IPS-18c (cell line): ENCODE data around the gene SAPCD1.

Experiments used
- H3K4me3 ChIP-seq: 2 replicates; pipeline ENCODE4 v1.7.0; 2013; ENCODE audit warnings: low read depth, mild to moderate bottlenecking, low read length, moderate library complexity; ENCODE audit not compliant: insufficient read depth
- H3K9me3 ChIP-seq: one replicate; pipeline ENCODE4 v1.6.1; 2013; ENCODE audit warnings: mild to moderate bottlenecking, low read length, moderate library complexity; ENCODE audit not compliant: control insufficient read depth, insufficient read depth

The SAPCD1 gene

DNA sequence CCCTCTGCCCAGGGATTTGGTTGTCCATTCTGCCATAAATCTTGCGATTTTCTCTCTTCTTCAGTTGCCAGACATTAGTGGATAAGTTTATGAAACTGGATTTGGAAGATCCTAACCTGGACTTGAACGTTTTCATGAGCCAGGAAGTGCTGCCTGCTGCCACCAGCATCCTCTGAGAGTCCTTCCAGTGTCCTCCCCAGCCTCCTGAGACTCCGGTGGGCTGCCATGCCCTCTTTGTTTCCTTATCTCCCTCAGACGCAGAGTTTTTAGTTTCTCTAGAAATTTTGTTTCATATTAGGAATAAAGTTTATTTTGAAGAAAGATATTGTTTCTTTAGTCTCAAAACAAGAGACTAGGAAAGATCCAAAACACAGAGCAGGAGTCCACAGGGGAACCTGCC, at the start of gene SAPCD1:
TSS of gene SAPCD1 (plus strand) at position 301 of the 400 bp plus-strand sequence. CDS start 399 bp downstream, outside the sequence.
- Histone ChIP-seq H3K4me3 (no peak within 1 kb of the TSS), H3K9me3 (no peaks in the 10 kb centered on the region)

DNA sequence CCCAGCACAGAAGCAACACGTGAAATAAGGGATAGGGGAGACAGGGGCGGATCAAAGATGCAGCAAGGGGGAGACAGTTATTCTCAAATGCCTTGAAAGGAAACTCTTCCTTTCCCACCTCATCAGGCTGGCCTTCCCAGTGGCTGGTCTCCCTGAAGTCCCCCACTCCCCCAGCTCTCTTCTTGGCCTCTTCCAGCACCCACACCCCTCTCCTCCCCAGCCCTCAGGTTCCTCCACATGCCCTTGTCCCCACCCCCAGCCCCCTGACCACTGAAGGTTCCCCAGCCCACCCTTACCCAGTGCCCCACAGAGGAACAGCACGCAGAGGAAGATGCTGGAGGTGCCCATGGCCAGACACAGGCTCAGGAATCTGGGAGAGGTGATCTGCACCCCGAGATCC, 49.0 kb upstream of the SAPCD1 start:
- Histone ChIP-seq H3K4me3 (no peak overlapping the region), H3K9me3 (no peaks in the 10 kb centered on the region)

DNA sequence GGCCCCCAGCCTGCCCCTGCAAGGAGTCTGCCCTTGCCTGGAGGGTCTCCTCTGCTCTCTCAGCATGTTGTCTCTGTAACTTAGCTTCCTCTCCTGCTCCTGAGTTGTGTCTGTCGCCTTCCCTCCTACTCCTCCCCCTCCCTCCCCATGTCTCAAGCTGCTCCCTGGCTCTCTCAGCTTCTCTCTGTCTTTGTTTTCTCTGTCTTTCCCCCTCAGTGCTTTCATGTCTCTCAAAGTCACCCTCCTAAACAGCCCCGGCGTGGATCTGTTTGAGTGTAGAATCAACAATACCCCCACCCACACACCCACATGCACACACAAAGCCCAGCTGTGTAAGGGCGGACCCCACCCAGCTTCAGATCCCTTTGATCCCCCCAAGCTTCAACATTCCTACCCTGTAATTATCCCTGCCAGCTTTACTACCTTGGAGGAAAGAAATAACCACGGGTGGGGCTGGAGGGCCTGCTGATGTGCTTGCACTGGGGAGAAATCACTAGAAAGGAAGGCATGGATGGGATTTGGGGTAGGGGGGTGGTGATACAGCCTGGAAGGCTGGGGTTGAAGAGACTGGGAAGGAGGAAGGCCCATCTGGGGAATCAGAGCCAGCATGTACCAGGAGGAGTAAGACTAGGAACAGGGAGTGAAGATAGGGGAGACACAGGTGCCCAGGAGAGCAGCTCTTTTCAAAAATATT, 48.3 kb upstream of the SAPCD1 start:
- Histone ChIP-seq H3K4me3 (no peak overlapping the region), H3K9me3 (no peaks in the 10 kb centered on the region)

DNA sequence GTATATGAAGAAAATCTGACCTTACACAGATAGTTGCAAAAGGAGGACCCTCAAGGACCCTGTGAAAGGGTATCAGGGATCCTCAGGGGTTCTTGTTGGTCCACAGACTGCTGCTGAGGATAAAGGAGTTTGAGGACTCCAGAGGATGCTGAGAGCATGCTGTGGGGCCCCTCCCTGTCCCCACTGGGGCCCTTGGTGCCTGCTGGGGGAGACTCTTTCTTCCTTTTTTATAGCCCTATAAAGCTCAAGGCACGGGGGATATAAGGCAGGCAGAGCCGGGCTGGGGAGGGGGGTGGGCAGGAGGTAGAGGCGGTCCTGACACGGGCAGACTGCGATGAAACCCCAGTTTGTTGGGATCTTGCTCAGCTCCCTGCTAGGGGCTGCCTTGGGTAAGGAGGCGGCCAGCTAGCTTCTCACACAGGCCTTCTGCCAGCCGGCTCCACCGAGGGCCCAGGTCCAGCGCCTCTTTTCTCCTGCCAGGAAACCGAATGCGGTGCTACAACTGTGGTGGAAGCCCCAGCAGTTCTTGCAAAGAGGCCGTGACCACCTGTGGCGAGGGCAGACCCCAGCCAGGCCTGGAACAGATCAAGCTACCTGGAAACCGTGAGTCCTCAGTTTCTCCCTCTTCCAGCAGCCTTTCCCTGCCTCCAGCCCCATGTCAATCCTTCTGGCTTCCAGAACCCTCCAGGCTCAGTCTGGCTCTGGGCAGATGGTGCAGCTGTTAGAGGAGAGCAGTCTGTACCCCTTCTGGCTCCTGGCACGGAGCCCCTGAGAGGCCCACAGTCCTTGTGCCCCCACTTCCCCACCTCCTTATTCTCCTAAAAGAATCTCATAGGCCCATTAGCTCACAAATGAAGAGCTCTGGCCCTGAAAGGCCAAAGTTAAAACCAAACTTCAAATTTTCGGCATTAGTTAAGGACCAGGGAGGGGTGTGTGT, 47.2 kb upstream of the SAPCD1 start, which contains the start of gene LY6G6D:
TSS of gene LY6G6D (plus strand) at position 327 of the 937 bp plus-strand sequence. CDS start at position 335, 8 bp downstream.
- H3K9me3 ChIP-seq: no peaks in the 10 kb centered on the region

DNA sequence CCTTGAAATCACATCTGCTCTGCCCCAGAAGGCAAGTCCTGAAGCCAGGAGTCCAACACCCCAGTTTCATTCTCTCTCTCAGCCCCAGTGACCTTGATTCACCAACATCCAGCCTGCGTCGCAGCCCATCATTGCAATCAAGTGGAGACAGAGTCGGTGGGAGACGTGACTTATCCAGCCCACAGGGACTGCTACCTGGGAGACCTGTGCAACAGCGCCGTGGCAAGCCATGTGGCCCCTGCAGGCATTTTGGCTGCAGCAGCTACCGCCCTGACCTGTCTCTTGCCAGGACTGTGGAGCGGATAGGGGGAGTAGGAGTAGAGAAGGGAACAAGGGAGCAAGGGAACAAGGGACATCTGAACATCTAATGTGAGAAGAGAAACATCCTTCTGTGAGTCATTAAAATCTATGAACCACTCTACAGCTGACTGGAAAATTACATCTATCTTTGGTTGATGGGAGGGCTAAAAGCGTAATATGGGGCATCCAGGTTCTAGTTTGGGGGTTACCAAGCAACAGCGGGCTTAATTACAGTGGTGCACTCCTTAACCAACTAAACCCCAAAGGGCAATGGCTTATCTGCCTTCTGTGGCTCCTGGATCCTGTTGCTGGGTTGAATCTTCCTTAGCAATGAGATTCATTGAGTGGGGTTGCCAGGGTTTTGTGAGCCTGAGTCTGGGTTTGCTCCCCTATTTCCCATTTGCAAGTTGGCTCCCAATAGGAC, 44.8 kb upstream of the SAPCD1 start:
- Histone ChIP-seq H3K9me3 (no peaks in the 10 kb centered on the region), H3K4me3 (no peak overlapping the region)

More for the DNA sequence above, 47.2 kb upstream of the SAPCD1 start, which contains the start of gene LY6G6D:
- H3K4me3 ChIP-seq: no peak within 1 kb of the TSS

DNA sequence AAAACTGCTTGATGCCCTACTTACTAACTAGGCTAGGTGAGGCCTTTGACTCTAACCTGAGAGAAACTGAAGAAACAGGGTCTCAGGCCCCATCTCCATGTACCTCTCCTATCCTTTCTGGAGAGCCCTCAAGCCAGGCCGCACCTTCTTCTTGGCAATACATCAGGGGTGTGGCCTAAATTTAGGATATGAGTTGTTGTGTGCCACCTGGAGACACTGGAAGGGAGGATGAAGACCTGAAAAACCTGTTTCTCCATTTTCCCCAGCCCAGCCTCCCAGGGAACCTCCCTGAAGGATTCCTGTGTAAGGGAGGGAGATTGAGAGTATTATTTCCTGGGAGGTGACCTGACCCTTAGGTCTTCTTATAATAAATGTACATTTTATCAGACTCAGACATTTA, 44.2 kb upstream of the SAPCD1 start:
- H3K9me3 ChIP-seq: no peaks in the 10 kb centered on the region
- no peak overlapping the region for H3K4me3 ChIP-seq

DNA sequence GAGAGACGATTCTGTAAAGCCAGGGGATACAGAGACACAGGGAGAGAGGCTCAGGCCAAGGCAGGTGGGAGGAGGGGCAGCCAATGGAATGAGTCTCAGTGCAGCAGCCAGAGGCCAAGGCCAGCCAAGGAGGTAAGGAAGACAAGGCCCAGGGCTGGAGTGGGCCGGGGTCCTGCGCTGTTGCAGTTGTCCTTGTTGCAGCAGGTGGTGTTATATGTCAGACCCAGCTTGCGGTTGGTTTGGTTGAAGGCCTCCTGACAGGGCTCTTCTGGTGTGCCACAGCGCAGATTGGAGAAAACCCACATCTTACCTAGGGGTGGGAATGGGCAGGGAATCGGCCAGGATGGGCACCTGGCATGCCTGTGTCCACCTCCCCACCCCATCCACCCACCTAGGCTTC, 43.5 kb upstream of the SAPCD1 start:
- Histone ChIP-seq H3K9me3 (no peaks in the 10 kb centered on the region), H3K4me3 (no peak overlapping the region)

DNA sequence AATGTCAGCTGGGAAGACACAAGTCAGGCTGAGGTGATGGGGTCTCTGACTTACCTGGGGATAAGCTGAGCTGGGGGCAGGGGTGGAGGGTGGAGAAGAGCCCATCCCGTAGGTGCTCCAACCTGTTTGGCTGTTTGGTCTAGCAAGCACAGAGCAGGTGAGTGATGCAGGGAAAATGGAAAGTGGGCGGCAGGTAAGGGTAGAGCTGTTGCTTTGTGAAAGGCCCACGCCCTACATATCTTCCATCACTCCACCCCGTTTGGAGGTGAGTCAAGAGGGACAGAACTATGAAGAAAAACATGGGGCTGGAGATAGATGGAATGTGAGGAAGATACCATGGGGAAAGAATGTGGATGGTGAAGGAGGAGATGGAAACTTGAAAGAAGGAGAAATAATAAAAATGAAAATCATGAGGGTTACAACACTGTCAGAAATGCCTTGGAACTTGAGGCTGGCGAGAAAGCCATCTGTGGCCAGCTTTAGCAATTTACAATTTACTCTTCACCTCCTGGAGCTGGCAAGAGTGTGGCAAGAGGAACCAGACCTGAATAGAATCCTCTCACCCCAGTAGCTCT, 42.2 kb upstream of the SAPCD1 start:
- H3K4me3 ChIP-seq: no peak overlapping the region
- no peaks in the 10 kb centered on the region for H3K9me3 ChIP-seq

DNA sequence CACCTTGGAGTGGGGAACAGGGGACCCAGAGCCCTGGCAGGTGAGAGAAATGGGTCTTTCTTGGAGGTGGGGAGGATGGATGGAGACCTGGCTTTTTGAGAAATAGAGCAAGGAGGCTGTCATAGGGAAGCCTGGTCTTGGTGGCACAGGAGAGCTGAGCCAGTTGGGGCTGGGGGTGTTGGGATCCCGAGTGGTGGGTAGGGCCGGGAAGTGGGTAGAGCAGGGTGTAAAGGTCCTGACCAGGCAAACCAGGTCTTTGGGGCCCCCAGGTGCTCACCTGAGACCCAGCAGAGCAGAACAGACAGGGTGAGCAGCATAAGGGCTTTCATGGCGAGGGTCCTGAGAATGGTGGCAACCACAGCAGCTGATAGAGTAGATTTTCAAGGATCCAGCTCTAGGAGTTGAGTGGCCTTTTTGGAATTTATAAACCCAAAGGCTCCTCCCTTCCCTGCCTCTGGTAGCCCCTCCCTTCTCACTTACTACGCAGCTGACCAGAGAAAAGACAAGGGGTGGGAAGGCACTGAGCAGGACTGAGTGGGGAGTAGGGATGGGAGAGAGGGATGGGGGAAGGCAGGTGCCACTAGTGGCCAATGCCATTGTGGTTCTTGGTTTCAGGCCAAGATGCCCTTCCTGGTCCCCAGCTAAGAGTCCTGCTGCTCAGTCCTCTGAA, 41.0 kb upstream of the SAPCD1 start, which contains the start of gene LY6G6C:
TSS of gene LY6G6C (minus strand) at position 396 of the 670 bp plus-strand sequence. CDS start at position 329, 67 bp downstream.
- Histone ChIP-seq H3K9me3 (no peaks in the 10 kb centered on the region), H3K4me3 (no peak within 1 kb of the TSS)

DNA sequence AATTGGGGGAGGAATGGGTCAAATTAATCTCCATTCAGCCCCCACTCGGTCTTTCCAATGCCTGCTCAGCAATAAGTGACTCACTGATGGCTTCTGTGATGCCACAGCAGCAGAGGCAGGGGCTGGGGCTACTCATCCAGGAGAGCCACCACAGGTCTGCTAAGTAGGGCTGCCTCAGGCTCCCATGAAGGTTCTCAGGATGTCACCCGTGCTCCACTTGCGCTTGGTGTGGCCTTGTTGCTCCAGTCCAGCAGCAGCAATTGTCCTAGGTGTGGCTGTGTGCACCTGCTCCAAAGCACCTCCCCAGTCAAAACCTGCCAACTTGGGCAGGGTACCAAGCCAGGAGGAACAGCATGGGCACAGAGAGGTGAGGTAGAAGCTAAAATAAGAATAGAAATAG, 40.3 kb upstream of the SAPCD1 start:
- Histone ChIP-seq H3K9me3 (no peaks in the 10 kb centered on the region), H3K4me3 (no peak overlapping the region)

DNA sequence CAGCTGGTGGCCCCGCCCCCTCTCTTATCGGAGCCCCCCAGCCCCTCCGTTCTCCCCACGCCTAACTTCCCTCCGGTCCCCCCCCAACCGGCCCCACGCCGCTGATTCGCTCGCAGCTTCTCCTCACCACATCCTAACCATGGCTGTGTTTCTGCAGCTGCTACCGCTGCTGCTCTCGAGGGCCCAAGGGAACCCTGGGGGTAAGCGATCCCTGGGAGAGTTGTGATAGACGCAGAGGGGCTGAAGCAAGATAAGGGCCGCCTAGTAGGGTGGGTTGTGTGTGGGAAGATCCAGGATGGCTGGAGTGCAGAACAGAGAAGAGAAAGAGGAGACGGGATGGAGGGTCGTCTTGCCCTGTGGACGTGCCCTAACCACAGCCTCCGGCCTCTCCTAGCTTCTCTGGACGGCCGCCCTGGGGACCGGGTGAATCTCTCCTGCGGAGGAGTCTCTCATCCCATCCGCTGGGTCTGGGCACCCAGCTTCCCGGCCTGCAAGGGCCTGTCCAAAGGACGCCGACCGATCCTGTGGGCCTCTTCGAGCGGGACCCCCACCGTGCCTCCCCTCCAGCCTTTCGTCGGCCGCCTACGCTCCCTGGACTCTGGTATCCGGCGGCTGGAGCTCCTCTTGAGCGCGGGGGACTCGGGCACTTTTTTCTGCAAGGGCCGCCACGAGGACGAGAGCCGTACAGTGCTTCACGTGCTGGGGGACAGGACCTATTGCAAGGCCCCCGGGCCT, 39.0 kb upstream of the SAPCD1 start, which contains the start of gene MPIG6B:
TSS of gene MPIG6B (plus strand) at position 129 of the 735 bp plus-strand sequence. CDS start at position 140, 11 bp downstream.
- Histone ChIP-seq H3K4me3 (no peak within 1 kb of the TSS), H3K9me3 (no peaks in the 10 kb centered on the region)

DNA sequence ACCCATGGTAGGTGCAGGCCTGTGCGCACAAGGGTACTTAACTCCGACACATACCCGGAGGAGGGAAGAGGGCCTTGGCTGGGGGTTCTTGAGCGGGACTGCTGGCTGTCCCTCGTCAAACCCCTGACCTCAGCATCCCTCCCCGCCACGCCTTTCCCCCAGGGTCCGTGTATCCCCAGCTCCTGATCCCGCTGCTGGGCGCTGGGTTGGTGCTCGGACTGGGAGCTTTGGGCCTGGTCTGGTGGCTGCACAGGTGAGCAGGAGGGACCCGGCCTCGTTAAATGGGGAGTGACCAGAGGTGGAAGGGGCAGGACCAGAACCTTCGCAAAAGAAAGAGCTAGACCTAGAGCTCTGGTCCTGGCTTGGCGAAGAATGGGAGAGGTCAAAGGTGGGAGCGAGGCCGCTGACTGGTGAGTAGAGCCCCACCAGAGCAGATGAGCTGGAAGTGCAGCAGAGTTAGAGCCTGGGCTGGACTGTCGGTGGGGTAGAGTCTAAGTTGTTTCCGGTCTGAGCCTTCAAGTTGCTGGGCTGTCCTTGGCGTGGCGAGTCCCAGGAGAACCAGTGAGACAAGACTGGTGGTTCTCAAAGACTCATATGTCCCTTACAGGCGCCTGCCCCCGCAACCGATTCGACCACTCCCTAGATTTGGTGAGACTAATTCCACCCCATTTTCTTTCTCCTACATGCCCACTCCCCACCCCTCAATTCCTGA, 38.3 kb upstream of the SAPCD1 start:
- Histone ChIP-seq H3K9me3 (no peaks in the 10 kb centered on the region), H3K4me3 (no peak overlapping the region)

DNA sequence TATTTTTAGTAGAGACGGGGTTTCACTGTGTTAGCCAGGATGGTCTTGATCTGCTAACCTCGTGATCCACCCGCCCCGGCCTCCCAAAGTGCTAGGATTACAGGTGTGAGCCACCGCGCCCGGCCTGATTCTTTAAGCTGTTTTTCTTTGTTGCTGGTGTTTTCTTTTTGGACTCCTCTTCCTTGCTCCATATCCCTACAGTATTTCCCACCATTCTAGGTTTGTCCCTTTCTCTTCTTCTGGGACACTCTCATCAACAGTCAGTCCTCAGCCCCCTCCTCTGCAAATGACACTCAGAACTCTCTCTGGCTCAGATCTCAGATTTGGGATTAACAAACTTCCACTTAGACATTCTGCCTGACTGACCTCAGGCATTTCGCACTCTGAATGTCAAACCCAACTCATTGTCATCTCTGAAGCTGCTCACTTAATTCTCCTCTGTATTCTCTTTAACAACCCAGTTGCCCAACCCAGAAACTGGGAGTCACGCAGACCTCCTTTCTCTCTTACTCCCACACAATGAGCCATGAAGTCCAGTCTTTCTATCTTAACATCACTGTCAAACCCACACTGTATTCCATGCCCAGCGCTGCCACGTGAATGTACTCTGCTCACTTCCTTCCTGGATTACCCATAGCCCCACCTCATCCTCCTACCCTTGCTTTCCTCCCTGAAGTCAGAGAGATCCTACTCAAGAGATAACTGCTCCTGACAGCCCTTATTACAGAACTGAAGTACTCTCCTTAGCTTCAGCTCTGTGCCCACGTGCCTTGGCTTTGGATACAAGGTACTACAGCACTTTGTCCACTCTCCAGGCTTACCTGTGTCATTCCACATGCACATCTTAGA, 36.7 kb upstream of the SAPCD1 start:
- Histone ChIP-seq H3K9me3 (no peaks in the 10 kb centered on the region), H3K4me3 (no peak overlapping the region)

DNA sequence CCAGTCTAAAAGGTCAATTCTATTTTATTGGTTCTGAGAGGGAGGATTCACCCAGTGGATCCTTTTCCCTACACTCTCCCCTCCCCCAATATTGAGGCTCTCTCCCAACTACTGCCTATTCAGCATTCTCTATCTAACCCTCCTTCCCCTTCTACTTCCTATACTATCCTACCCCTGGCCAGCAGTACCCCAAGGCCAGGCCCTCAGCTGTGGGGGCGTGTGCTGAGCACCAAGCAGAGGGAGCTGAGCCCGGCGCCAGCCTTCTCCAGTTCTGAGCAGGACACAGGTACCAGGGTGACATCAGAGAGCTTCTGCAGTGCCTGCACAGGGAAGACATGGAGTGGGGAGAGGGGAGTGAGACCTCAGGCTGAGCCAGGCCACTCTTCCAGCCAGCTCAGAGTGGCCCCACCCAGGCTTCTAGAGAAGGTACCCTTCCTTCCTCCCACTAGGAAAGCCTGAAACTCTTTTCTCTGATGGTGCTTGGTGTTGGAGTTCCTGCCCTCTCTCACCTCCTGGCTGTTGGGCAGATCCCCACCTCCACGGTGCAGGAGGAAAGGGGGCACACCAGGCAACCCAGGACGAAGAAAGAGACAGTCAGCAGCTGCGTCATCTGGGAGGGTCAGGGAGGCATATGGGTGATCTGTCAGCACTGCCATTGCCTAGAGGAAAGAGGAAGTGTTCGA, 35.3 kb upstream of the SAPCD1 start:
- H3K4me3 ChIP-seq: no peak overlapping the region

More for the DNA sequence above, 35.3 kb upstream of the SAPCD1 start:
- no peaks in the 10 kb centered on the region for H3K9me3 ChIP-seq
